PC-9 (cell line): ENCODE measurements around the gene CEACAM1.

Experiments
- CTCF ChIP-seq: fragments of 200-600 bp; sonication (generic); conservative IDR thresholded peaks from 2 replicates; pipeline ENCODE4 v1.6.1; 2017; ENCODE audit warnings: mixed run types, antibody characterized with exemption, mild to moderate bottlenecking, moderate library complexity
- EZH2 ChIP-seq: fragments of 200-600 bp; sonication (generic); IDR thresholded peaks from 2 replicates; pipeline ENCODE4 v1.8.0; 2017; ENCODE audit warnings: antibody characterized with exemption, low read depth

GRCh38 chr19:42496460-42497133, 31.7 kb downstream of the CEACAM1 start:
- TF ChIP-seq EZH2 (no peak), CTCF (no peak)
